Measurements from ENCODE around the gene BAG5.

- TF ChIP-seq USF2 (CRISPR knock-in tag; IDR thresholded peaks at IDR 0.05) (no peak), CTCF (IDR thresholded peaks at IDR 0.05) (no peak), ATF1 (CRISPR knock-in tag; IDR thresholded peaks at IDR 0.05) (no peak), ZBTB43 (CRISPR knock-in tag; IDR thresholded peaks at IDR 0.05) (no peak; the same call in 1 of the 2 replicates), ETV6 (CRISPR knock-in tag; IDR thresholded peaks at IDR 0.05) (no peak; the same call in 1 of the 2 replicates), ZNF423 (CRISPR knock-in tag; IDR thresholded peaks at IDR 0.05) (no peak), ZNF263 (CRISPR knock-in tag; IDR thresholded peaks at IDR 0.05; ENCODE audit: low read depth) (no peak), FOXP1 (CRISPR knock-in tag; IDR thresholded peaks at IDR 0.05; ENCODE audit: borderline replicate concordance) (no peak)
- TF ChIP-seq, protein P1, sequence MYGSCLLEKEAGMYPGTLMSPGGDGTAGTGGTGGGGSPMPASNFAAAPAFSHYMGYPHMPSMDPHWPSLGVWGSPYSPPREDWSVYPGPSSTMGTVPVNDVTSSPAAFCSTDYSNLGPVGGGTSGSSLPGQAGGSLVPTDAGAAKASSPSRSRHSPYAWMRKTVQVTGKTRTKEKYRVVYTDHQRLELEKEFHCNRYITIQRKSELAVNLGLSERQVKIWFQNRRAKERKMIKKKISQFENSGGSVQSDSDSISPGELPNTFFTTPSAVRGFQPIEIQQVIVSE (CRISPR knock-in tag; IDR thresholded peaks at IDR 0.05; ENCODE audit: borderline replicate concordance): no peak
- TF ChIP-seq, protein P2, sequence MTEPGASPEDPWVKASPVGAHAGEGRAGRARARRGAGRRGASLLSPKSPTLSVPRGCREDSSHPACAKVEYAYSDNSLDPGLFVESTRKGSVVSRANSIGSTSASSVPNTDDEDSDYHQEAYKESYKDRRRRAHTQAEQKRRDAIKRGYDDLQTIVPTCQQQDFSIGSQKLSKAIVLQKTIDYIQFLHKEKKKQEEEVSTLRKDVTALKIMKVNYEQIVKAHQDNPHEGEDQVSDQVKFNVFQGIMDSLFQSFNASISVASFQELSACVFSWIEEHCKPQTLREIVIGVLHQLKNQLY (CRISPR knock-in tag; IDR thresholded peaks at IDR 0.05): no peak
- TF ChIP-seq, protein P3, sequence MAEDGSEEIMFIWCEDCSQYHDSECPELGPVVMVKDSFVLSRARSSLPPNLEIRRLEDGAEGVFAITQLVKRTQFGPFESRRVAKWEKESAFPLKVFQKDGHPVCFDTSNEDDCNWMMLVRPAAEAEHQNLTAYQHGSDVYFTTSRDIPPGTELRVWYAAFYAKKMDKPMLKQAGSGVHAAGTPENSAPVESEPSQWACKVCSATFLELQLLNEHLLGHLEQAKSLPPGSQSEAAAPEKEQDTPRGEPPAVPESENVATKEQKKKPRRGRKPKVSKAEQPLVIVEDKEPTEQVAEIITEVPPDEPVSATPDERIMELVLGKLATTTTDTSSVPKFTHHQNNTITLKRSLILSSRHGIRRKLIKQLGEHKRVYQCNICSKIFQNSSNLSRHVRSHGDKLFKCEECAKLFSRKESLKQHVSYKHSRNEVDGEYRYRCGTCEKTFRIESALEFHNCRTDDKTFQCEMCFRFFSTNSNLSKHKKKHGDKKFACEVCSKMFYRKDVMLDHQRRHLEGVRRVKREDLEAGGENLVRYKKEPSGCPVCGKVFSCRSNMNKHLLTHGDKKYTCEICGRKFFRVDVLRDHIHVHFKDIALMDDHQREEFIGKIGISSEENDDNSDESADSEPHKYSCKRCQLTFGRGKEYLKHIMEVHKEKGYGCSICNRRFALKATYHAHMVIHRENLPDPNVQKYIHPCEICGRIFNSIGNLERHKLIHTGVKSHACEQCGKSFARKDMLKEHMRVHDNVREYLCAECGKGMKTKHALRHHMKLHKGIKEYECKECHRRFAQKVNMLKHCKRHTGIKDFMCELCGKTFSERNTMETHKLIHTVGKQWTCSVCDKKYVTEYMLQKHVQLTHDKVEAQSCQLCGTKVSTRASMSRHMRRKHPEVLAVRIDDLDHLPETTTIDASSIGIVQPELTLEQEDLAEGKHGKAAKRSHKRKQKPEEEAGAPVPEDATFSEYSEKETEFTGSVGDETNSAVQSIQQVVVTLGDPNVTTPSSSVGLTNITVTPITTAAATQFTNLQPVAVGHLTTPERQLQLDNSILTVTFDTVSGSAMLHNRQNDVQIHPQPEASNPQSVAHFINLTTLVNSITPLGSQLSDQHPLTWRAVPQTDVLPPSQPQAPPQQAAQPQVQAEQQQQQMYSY (CRISPR knock-in tag; IDR thresholded peaks at IDR 0.05): no peak; the same call in 1 of the 2 replicates
These were observed 41.0 kb downstream of the BAG5 start for GRCh38 chr14:103521438-103521950.

All from WTC11 (cell line).